C4-2B (cell line): Measurements from ENCODE around the gene FOXP1.

ENCODE experiments used
- CTCF ChIP-seq: fragments of 450-650 bp; conservative IDR thresholded peaks from 2 replicates; pipeline ENCODE4 v1.5.1; 2017; ENCODE audit warnings: mild to moderate bottlenecking
- ZFX ChIP-seq: fragments of 450-650 bp; IDR thresholded peaks from 2 replicates; pipeline ENCODE4 v1.6.1; 2017

- no peak for TF ChIP-seq CTCF
- TF ChIP-seq ZFX: no peak
These were observed 181.8 kb downstream of the FOXP1 start for GRCh38 chr3:71401695-71402231.
